ENCODE measurements around the gene CHN2.

CHN2 gene

GRCh38 chr7:29281782-29282541, 87.4 kb downstream of the CHN2 start:
- DNase-seq, result peak in 48 of 58 donors; percentile 14 to 85 (median 50)

GRCh38 chr7:29282819-29283414, 88.3 kb downstream of the CHN2 start:
- DNase-seq, result no peak

DNA sequence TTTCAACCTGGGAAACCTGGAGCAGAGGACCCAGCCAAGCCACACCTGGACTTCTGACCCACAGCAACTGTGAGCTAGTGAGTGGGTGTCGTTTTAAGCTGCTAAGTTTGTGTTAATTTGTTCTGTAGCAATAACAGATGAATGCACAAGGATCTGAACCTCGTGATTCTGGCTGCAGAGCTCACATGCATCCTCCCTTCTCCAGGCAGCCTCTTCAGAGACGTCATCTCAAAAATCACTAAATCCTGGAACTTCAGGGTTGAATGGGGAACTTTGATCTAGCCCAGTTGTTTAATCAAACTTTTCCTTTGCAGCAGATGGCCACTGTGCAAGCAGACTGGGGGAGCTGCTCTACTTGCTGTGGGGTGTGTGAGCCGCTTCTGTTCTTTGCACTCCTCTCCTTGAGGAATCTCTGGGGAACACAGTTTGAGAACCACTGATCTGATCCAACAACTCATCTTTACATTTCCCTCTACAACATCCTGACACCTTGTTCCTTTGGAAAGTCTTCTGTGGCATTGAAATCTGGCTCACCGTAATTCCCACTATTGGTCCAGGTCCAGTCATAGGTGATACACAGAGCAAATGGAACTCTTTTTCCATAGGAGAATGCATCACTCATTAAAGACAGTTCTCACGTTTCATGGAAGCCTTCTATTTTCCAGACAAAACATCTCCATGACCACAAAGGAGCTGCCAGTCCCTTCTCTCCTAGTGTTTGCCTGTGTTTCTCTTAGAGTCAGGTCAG, 90.3 kb downstream of the CHN2 start:
- no peak for DNase-seq

- no peak for DNase-seq
Measured at GRCh38 chr7:29285444-29285793, 90.8 kb downstream of the CHN2 start.

- DNase-seq, result no peak
Measured at GRCh38 chr7:29285861-29286260, 91.3 kb downstream of the CHN2 start.

- DNase-seq, result no peak
Measured at GRCh38 chr7:29287366-29287765, 92.8 kb downstream of the CHN2 start.

DNA sequence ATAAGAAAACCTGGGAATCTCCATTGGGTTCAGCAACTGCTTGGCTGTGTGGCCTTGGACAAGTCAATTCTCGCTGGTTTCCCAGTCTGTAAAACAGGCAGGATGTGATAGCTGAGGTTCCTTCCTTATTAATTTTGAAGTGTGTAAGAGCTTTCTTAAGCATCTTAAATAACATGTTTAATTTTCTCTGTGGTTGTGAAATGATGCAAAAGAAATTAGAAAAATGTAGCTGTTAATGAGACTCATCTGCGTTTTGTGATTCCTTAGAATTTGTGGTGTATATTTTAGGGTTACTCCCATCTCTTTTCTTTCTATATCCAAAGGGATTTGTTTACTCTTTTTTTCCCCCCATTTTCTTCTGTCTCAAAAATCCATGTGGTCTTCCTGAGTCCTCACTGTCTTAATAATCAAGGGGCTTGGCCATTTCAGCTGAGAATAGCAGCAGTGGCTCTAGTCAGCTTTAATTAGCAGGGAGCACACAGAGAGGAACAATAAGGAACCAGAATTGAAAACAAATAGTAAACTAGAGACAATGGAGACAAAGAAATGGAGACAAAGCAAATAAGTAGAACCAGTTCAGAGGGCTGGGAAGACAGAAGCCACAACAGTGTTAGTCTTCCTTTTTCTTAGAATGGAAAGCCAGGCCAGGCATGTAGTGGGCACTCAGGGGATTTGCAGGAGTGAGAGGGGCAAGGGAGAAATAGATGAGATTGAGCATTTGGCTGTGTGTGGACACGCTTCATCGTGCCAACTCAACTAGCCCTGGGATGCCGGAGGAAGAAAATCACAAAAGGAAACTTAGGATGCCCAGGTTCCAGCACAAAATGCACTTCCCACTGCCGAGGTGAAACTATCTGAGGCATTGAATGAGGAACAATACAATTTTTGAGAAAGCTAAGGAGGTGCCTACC, 93.9 kb downstream of the CHN2 start:
- DNase-seq, result peak in 8 of 58 donors; percentile 45 to 73 (median 57)

DNA sequence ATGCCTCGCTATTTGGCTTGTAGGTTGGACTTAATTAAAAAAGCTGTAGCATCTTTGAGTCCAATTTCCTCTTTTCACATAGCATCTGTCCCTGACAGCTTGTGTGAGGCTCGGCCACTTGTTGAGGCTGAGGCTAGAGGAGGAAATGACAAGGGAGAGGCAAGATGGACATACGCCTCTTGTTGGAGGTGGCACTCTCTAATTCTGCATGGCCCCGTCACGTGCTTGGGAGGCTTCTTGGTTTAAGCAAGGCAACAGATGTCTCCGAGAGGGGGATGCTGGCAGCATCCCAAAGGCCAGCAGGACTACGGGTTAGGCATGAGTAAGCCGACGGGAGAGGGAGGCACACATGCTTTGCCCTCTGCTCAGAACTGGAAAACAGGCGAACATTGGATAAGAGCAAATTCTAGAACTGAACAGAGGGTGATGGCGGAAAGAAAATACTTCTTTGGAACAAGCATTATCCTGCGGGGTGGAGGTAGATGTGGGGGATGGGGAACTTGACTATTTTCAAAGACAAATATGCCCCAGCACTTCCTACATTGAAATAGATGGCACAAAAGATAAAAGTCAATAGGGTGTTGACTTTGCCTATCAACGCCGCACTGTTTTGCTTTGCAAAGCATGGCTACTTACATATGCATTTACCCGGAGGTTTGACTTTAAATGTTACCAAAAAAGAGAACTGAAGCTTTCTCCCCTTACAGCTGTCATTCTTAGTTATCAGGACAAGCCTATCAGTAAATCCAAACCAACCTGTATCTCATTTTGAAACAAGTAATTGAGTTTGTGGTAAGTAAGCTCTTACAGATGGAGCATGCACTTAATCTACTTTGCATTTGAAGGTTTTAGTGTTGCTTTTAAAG, 94.8 kb downstream of the CHN2 start:
- peak in 44 of 58 donors; percentile 12 to 90 (median 42) for DNase-seq

DNA sequence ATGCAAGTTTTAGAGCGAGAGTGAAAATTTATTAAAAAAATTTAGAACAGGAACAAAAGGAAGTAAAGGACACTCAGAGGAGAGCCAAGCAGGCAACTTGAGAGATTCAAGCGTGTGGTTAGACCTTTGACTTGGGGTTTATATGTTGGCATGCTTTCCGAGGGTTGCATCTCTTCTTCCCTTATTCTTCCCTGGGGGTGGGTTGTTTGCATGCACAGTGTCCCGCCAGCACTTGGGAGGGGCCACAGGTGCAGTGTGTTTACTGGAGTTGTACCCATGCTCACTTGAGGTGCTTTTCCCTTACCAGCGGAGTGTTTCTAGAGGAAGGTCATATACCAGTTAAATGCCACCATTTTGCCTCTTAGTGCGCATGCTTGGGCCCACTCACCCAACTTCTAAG, 96.3 kb downstream of the CHN2 start:
- no peak for DNase-seq

GRCh38 chr7:29291723-29292618, 97.4 kb downstream of the CHN2 start:
- no peak for DNase-seq

- no peak for DNase-seq
Measured at GRCh38 chr7:29292886-29293658, 98.5 kb downstream of the CHN2 start.

- no peak for DNase-seq
Measured at GRCh38 chr7:29296421-29296820, 101.8 kb downstream of the CHN2 start.

DNA sequence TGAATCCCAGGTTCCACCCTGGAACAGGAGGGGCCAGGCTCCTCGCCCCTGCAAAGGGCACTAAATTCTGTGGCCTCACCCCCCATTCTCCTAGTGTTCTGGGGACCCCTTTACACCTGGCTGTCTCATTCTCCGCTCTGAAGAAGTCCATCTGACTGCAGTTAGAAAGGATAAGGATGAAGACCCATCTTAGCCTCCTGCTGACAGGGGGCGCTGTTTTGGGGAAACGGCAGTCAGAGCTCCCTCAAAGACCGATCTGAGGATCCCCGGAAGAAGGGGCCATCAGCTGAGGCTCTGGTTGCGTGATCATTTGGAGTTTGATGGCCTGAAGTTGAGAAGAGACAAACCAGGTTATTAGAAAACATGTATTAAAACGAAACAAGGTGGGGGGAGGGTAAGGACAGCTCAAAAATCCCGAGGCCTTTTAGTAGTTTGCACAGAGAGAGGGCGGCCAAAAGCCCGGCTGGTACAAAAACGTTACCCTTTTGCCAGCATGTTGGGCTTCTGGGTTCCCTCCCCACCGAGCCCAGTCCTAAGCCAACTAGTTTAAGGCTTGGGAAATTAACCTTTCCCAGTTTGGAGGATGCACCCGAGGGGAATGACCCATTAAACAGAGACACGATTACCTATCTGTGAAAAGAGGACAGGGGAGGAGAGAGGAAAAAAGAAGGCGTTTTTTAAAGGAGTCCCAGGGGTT, 102.8 kb downstream of the CHN2 start:
- DNase-seq, result no peak

DNA sequence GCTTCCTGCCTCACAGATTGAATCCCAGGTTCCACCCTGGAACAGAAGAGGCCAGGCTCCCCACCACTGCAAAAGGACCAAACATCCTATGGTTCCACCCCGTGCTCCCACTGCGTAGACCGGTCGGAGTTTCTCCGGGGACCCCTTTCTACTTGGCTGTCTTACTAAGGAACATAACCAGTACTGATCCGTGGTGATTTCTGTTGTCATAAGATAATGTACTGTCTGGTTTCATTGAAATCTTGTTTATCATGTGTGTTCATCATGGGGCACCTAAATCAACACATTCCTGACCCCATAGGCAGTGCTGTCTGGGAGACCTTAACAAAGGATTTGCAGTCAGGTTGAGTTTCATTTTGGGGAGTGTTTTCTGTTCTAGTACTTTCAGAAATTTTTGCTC, 104.5 kb downstream of the CHN2 start:
- no peak for DNase-seq

GRCh38 chr7:29300026-29300480, 105.5 kb downstream of the CHN2 start:
- no peak for DNase-seq

- no peak for DNase-seq
Measured at GRCh38 chr7:29300649-29301048, 106.1 kb downstream of the CHN2 start.

DNA sequence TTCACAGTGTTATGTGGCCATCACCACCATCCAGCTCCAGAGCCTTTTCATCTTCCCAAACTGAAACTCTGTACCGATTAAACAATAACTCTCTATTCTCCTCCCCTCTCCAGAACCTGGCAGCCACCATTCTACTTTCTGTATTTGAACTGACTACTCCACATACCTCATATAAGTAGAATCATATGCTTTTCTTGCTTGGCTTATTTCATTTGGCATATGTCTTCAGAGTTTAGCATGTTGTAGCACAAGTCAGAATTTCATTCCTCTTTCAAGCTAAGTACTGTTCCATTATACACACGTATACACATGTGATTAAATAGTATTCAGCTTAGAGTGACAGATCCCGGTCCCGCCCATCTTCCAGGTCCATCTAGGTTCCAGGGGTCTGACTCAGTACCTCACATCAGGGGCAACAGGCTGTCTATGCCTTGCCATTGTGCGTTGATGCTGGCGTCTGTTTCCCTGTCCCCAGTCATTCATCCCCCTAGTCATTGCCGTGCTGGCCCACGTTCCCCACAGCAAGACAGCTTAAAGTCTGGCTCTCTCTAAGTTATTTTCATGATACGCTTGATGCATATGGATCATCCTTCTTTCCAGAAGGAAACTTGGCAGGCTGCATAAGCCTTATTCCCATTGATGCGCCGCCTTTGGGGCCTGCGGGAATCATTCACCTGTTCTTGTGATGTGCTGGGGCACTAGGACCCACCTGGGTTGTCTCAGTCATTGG, 108.3 kb downstream of the CHN2 start:
- no peak for DNase-seq
